ENCODE measurements around the gene KY.

DNA sequence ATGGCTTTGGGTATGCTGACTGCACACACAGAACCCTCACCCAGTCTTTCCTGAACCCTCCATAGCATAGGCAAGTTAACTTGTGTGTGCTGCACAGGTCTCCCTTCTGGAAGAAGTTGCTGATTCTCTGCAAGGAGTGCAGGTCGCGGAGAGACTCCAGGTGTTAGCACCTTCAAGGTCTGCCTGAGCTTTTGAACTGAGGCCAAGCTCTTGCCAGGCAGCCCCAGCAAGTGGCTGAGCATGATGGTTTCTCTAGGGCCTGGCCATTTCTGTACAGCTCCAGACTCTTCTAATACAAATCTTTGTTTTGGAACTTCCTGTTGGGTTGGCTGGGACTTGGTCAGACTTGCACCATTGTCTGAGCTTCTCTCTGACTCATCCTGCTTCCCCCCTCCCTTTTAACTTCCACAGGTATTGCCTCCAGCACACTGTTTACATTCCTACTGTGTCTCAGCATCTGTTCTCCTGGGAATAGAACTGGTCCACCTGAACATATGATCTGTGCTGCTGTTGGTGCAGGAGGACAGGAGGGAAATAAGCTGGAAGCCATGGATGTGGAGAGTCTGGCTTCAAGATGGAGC, 53.3 kb downstream of the KY start:
- TF ChIP-seq CTCF (IDR thresholded peaks at IDR 0.05) (no peak), POLR2A (IDR thresholded peaks at IDR 0.05) (no peak), EP300 (IDR thresholded peaks at IDR 0.05) (no peak), POLR2AphosphoS5 (IDR thresholded peaks at IDR 0.05) (no peak)
